ENCODE measurements around the gene SLC19A1.
A peak's percentile ranks its signal among the peaks of the same experiment; 100 is the strongest.

SLC19A1 gene

DNA sequence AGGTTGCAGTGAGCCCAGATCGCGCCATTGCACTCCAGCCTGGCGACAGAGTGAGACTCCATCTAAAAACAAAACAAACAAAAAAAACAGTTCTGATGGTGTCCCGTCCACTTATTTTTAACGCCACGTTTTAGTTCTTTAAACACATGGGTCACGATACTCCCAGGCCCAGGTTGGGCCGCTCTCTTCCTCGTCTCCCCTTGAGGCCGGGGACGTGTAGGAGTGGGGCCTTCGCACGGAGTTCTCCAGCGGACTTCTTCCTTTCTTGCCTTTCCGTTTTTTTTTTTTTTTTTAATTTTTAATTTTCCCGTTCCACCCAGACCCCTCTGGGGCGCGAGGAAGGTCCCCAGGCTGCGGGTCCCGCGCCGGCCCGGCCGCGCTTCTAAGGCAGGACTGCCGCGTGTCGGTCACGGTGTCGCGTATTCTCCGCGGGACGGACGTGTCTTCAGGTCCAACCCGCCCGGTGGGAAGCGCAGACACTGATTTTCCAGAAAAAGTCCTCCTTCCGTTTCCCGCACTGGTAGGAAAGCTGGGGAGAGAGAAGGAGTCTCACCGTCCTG is 47.5 kb upstream of the SLC19A1 start:
- H3K4me3 ChIP-seq (ENCODE audit: low read depth, low read length): no peak overlapping the region
- H3K79me2 ChIP-seq: no peaks in the 10 kb centered on the region
- TF ChIP-seq CTCF (IDR thresholded peaks at IDR 0.05): no peak
- no peaks in the 10 kb centered on the region for H3K27me3 ChIP-seq (ENCODE audit: control insufficient read depth, insufficient read depth, low read length)
- peak overlapping the region; percentile 22 for H2AFZ ChIP-seq
- H3K27ac ChIP-seq: no peak overlapping the region
- no peak overlapping the region for H3K4me2 ChIP-seq (ENCODE audit: low read length)
- H3K9ac ChIP-seq: no peak overlapping the region
- no peaks in the 10 kb centered on the region for H3K9me3 ChIP-seq (ENCODE audit: control insufficient read depth, low read length)
- H3K4me1 ChIP-seq: no peaks in the 10 kb centered on the region
- no peaks in the 10 kb centered on the region for H3K36me3 ChIP-seq (ENCODE audit: control insufficient read depth, insufficient read depth, low read length)

- Histone ChIP-seq H3K36me3 (ENCODE audit: control insufficient read depth, insufficient read depth, low read length) (no peaks in the 10 kb centered on the region), H3K9me3 (ENCODE audit: control insufficient read depth, low read length) (no peaks in the 10 kb centered on the region), H3K27me3 (ENCODE audit: control insufficient read depth, insufficient read depth, low read length) (no peaks in the 10 kb centered on the region), H3K4me3 (ENCODE audit: low read depth, low read length) (no peak overlapping the region), H3K4me2 (ENCODE audit: low read length) (no peak overlapping the region), H3K9ac (no peak overlapping the region), H2AFZ (no peak overlapping the region), H3K79me2 (no peaks in the 10 kb centered on the region), H3K4me1 (no peaks in the 10 kb centered on the region), H3K27ac (no peak overlapping the region)
- TF ChIP-seq CTCF (IDR thresholded peaks at IDR 0.05): no peak
Measured at GRCh38 chr21:45588871-45589491, 46.7 kb upstream of the SLC19A1 start.

DNA sequence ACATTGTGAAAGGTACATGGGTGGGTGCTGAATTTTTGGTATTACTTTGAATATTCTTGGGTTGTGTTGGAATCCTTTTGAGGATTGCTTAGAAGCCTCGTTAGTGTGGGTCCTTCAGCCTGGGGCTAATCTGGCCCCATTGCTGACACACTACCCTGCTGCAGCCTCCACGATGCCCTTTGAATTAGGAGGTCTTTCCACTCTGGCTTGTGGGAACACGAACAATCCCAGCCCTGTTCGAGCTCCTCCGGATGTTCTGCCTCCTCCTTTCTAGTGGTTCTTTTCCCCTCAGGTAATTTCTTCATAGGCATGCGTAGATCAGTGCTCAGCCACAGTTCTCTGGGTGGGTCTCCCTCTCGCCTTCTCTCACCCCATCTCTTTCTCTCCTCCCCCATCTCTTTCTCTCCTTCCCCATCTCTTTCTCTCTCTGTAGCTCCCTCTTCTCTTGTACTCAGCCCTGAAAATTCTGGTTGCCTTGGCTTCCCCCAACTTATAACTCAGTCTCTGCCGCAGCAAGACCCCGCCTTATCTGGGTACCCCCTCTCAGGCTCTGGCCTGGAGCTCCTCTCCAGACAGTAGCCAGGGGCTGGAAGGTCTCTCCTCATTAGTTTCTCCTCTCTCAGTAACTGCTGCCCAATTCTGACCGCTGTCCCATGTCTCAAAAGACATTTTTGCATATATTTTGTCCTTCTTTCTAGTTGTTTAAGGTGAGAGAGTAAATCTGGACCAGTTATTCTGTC is 46.0 kb upstream of the SLC19A1 start:
- no peaks in the 10 kb centered on the region for H3K36me3 ChIP-seq (ENCODE audit: control insufficient read depth, insufficient read depth, low read length)
- H3K4me2 ChIP-seq (ENCODE audit: low read length): no peak overlapping the region
- no peaks in the 10 kb centered on the region for H3K4me1 ChIP-seq
- no peak overlapping the region for H3K27ac ChIP-seq
- no peaks in the 10 kb centered on the region for H3K79me2 ChIP-seq
- TF ChIP-seq CTCF (IDR thresholded peaks at IDR 0.05): no peak
- no peak overlapping the region for H2AFZ ChIP-seq
- no peaks in the 10 kb centered on the region for H3K9me3 ChIP-seq (ENCODE audit: control insufficient read depth, low read length)
- H3K27me3 ChIP-seq (ENCODE audit: control insufficient read depth, insufficient read depth, low read length): no peaks in the 10 kb centered on the region
- no peak overlapping the region for H3K4me3 ChIP-seq (ENCODE audit: low read depth, low read length)
- H3K9ac ChIP-seq: no peak overlapping the region

DNA sequence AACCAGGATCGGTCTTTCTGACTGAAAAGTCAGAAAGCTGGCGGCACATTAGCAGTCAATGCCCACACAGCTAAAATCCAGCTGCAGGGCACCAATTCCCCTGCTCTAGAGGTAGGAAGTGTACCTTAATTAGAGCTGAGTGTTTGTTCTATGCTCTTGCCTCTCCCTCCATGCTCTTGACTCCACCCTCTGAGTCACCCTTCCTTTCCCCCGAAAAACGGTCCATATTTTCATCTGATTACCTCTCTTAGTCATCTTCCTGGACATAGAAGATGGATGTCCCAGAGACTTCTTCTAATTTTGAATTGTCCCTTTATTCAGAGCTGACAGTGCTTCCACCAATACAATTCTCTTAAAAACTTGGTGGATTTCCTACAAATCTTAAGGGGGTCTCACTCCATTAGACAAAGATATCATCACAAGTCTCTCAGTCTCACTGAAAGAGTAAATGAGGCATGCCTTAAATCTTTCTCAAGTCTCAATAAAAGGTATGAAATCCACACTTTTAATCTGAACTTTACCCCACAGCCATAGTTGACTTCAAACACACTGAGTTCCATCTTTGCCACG is 44.1 kb upstream of the SLC19A1 start:
- no peak for TF ChIP-seq CTCF (IDR thresholded peaks at IDR 0.05)
- H3K4me1 ChIP-seq: no peaks in the 10 kb centered on the region
- no peak overlapping the region for H3K27ac ChIP-seq
- H3K4me3 ChIP-seq (ENCODE audit: low read depth, low read length): no peak overlapping the region
- no peaks in the 10 kb centered on the region for H3K27me3 ChIP-seq (ENCODE audit: control insufficient read depth, insufficient read depth, low read length)
- H3K36me3 ChIP-seq (ENCODE audit: control insufficient read depth, insufficient read depth, low read length): no peaks in the 10 kb centered on the region
- no peak overlapping the region for H2AFZ ChIP-seq
- no peak overlapping the region for H3K4me2 ChIP-seq (ENCODE audit: low read length)
- no peaks in the 10 kb centered on the region for H3K79me2 ChIP-seq
- no peak overlapping the region for H3K9ac ChIP-seq
- no peaks in the 10 kb centered on the region for H3K9me3 ChIP-seq (ENCODE audit: control insufficient read depth, low read length)
